ENCODE results near the gene WDFY4. TPM values are rescaled to one million over a fixed set of nuclear protein-coding genes. Genes with fewer than 3 reads are reported as not detected.

The WDFY4 gene
- polyA plus RNA-seq, 4 donors = 1.1 to 3.0 (median 2.0) TPM

DNA sequence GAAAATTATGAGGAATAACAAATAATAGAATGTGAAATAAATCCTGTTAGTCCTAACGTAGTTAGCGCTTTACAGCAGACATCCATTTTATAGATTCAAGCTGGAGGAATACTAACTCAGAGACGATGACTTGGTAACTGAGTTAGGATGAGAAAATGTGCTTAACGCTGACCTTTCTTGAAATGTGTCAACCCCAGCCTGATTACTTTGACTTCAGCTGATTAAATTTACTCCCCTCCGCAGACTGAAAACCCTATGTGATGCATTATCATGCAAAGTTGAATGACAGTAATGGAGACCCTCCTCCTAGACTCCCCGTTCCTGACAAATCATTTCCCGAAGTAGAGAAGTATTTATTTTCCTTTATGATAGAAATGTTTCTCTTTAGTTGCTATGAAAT, 54.5 kb downstream of the WDFY4 start:
- DNase-seq (ENCODE audit: low read depth in 4 of 4, low spot score in 3 of 4) = no peak

GRCh38 chr10:48740015-48740707, 55.5 kb downstream of the WDFY4 start:
- no peak for DNase-seq (ENCODE audit: low read depth in 4 of 4, low spot score in 3 of 4)

DNA sequence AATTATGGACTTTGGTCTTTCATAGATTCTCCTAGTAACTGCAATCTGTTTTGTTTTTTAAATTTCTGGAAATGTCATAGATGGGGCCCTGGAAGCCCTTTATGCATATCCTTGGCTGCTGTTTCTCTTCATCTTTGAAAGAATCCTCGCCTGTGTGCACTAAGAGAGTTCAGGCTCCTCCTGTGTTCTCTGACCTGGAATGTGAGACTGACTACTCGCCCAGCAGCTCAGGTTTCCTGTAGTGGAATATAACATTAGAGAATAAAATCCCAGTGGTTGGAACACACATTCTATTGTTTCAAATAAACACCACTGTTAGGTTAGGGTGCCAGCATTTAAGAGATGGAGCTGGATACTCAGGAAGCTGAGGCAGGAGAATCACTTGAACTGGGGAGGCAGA, 56.3 kb downstream of the WDFY4 start:
- no peak for DNase-seq (ENCODE audit: low read depth in 4 of 4, low spot score in 3 of 4)

DNA sequence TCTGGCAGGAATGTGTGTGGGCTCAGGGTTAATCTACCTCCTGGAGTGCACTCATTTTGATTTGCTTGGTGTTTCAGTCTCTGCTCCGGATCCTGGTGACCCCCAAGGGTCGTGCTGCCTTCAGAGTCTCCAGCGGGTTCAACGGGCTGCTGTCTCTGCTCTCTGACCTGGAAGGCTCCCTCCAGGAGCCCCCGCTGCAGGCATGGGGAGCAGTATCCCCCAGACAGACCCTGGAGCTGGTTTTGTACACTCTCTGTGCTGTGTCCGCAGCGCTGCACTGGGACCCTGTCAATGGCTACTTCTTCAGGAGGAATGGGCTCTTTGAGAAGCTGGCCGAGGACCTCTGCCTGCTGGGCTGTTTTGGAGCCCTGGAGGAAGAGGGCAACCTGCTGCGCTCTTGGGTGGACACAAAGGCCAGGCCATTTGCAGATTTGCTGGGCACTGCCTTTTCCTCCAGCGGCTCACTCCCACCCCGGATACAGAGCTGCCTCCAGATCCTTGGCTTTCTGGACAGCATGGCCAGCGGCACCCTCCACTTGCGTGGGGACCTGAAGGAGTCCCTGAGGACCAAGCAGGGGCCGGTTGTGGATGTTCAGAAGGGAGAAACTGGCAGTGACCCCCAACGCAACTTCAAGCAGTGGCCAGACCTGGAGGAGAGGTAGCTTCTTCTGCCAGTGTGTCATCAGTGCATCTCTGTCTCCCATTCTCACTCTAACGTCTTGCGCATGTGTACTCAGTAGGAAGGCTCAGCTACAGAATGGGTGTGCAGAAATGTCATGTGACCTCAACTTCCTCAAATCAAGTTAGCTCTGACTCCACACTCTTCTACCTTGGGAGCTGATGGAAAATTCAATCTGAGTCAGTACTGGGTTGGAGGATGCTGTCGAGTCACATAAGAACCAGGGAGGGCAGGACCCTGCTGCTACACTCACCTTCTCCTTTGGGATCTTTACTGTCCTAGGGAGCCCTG, 58.5 kb downstream of the WDFY4 start:
- DNase-seq (ENCODE audit: low read depth in 4 of 4, low spot score in 3 of 4) = no peak

DNA sequence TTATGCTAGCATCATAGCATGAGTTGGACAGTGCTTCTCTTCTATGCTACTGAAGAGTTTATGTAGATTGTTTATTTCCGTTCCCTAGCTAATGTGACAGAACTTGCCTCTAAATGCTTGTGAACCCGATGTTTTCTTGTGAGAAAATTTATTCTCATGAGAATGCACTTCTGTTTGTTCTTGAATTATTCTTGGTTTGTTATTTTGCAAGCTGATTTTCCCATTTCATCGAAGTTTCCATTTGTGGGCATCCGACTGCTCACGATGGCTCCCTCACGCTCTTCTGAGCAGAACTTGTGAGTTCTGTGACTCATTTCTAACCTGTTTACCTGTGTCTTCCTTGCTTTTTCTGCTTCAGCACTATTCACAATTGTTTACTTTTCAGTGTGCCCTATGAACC, 59.9 kb downstream of the WDFY4 start:
- no peak for DNase-seq (ENCODE audit: low read depth in 4 of 4, low spot score in 3 of 4)

- DNase-seq (ENCODE audit: low read depth in 4 of 4, low spot score in 3 of 4) = no peak
Measured at GRCh38 chr10:48745662-48746245, 61.1 kb downstream of the WDFY4 start.

DNA sequence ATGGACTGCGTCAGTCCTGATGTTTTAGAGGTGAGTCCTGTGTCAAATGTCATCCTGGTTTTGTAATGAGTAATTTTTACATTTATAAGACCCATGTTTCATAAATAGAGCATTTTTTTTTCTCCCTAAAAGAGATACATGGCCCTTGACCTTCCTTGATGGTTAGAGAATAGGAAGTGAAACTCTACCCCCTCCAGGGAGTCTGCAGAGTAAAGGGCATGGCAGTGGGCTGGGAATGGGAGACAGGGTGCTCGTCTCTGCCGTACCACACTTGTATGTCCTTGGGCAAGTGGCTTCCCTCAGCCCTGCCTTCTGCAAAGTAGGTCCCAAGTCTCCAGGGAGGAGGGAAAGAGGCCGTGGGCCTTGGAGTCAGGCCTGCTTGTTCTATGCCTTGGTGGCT, 63.9 kb downstream of the WDFY4 start:
- DNase-seq (ENCODE audit: low read depth in 4 of 4, low spot score in 3 of 4) = no peak

DNA sequence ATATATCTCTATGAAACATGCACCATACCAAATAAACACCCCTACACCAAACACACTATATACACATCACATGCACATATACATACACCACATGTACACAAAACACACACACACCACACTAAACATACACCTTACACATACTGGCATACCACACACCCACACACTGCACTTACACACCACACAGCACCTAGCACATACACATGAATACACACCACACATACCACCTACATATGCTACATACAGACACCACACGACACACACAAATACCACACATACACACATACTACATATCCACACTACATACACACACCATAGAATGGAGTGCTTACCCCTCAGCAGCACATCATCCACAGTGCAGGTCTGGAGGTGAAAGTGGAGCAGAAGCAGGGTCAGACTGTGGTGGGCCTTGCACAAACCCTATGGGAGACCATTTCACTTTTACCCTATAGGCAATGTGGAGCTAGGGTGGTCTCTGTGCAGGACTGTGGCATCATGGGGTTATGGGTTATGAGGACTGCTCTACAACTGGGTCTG, 64.6 kb downstream of the WDFY4 start:
- no peak for DNase-seq (ENCODE audit: low read depth in 4 of 4, low spot score in 3 of 4)

- DNase-seq (ENCODE audit: low read depth in 4 of 4, low spot score in 3 of 4) = no peak
Measured at GRCh38 chr10:48750019-48750418, 65.3 kb downstream of the WDFY4 start.

- DNase-seq (ENCODE audit: low read depth in 4 of 4, low spot score in 3 of 4) = no peak
Measured at GRCh38 chr10:48750991-48751390, 66.3 kb downstream of the WDFY4 start.

DNA sequence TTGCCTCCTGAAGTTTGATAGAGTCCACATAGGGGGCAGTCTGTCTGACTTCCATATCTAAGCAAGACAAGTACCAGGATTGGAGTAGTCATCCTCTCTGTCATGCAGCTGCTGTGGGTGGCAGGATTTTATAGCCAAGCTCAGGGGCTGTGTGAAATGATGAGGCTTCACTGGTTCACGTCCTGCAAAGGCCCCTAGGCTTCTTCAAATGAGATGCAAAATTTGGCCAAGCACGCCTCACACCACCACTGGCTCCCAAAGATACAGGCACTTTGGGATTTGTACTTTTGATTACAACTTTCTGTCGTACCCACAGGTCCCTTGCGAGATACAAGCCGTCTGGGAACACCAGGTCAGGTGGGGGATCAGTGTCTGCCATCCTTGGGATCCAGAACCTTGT, 67.1 kb downstream of the WDFY4 start:
- DNase-seq (ENCODE audit: low read depth in 4 of 4, low spot score in 3 of 4) = no peak

GRCh38 chr10:48758411-48758810, 73.7 kb downstream of the WDFY4 start:
- no peak for DNase-seq (ENCODE audit: low read depth in 4 of 4, low spot score in 3 of 4)

GRCh38 chr10:48759113-48759901, 74.6 kb downstream of the WDFY4 start:
- no peak for DNase-seq (ENCODE audit: low read depth in 4 of 4, low spot score in 3 of 4)

- DNase-seq (ENCODE audit: low read depth in 4 of 4, low spot score in 3 of 4) = no peak
Measured at GRCh38 chr10:48760983-48761382, 76.3 kb downstream of the WDFY4 start.

GRCh38 chr10:48762064-48763042, 77.7 kb downstream of the WDFY4 start:
- no peak for DNase-seq (ENCODE audit: low read depth in 4 of 4, low spot score in 3 of 4)

DNA sequence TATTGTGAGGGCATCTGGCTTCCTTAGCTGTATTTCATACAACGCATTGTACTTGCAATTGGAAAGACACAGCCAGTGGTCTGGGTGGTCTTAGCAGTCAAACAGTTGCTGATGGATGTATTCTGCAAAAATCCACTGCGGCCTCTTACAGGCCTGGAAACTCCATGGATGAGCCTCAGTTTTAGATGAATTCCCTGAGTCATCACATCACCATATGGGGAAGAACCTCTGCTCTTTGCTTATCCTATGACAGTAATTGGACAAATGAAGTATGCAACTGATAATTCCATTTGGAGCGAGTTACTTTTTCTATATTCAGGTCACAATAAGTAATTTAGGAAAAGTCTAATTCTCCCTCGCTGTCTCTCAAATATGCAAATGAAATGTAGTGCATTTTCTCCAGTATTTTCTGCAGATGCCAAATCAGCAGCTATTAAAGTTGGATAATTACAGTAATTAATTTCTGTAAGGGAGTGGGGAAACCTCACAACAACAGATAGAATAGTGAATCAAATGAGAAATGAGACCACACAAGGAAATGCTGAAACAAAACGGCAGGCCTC, 78.8 kb downstream of the WDFY4 start:
- no peak for DNase-seq (ENCODE audit: low read depth in 4 of 4, low spot score in 3 of 4)

DNA sequence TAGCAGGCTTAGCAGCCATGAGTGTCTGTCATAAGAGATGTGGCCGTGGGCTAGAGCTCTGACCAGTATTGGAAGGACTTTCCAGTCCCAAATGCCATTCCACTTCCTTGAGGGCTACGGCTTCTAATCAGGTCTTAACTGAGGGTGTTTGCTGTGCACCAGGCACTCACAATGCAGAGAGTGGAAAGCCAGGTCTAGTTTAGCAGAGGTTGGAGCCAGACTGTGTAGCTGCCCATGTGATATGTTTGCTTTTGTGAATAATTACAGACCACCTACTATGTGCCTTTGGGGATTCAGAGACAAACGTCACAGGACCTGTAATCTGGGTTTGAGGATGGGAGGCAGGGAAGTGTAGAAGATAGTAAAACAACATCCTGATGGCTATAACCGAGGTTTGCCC, 79.8 kb downstream of the WDFY4 start:
- DNase-seq (ENCODE audit: low read depth in 4 of 4, low spot score in 3 of 4) = no peak

DNA sequence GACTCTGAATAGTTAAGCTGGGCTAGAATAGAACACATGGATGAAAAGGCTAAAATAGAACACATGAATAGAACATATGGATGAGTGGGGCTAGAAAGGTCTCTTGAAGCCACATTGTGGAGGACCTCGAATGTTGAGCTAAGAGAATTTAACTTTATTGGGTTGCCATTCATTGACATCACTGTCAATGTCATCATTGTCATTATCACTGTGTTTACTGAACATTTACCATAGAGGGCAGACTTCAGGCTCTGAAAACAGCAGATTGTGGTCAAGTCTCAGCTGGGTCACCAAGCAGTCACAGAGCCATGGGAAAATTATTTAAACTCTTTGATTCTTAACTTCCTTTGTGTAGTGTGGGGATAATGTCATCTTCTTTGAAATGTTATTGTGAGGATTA, 80.4 kb downstream of the WDFY4 start:
- no peak for DNase-seq (ENCODE audit: low read depth in 4 of 4, low spot score in 3 of 4)

- DNase-seq (ENCODE audit: low read depth in 4 of 4, low spot score in 3 of 4) = no peak
Measured at GRCh38 chr10:48765527-48765926, 80.9 kb downstream of the WDFY4 start.
